Stomach (tissue), 9 donors: ENCODE measurements around the gene ATP2A2. TPM values are rescaled to one million over a fixed set of nuclear protein-coding genes. Genes with fewer than 3 reads are reported as not detected.
A peak's percentile ranks its signal among the peaks of the same experiment; 100 is the strongest.

Experiments used
- DNase-seq, 2 donors: peaks; one replicate each; pipeline versions ENCODE4 v3.0.0 to v3.0.0-alpha.2; 2013 to 2019
- H3K27ac ChIP-seq, 5 donors: fragments of 200-600 bp in 4 of 5; sonication (generic) in 4 of 5; one replicate each; pipeline ENCODE4 v1.5.1; 2013 to 2019; ENCODE audit warnings: mild to moderate bottlenecking in 1 of 5, moderate library complexity in 1 of 5
- H3K27me3 ChIP-seq, 3 donors: fragments of 200-600 bp; sonication (generic); one replicate each; pipeline ENCODE4 v1.5.1; 2017 to 2019; ENCODE audit warnings: mixed run types in 1 of 3
- H3K36me3 ChIP-seq, 4 donors: fragments of 200-600 bp; sonication (generic); 1 replicate in 3 of 4; 2 replicates in 1 of 4; pipeline ENCODE4 v1.5.1; 2016 to 2019
- H3K4me1 ChIP-seq, 4 donors: fragments of 200-600 bp; sonication (generic); one replicate each; pipeline ENCODE4 v1.5.1; 2016 to 2019
- H3K4me3 ChIP-seq, 4 donors: fragments of 200-600 bp; sonication (generic) in 3 of 4; one replicate each; pipeline ENCODE4 v1.5.1; 2016 to 2019; ENCODE audit warnings: mild to moderate bottlenecking in 1 of 4
- H3K9me3 ChIP-seq, 4 donors: fragments of 200-600 bp; sonication (generic); one replicate each; pipeline ENCODE4 v1.5.1; 2016 to 2019
- EP300 ChIP-seq: sonication (generic); formaldehyde crosslinking; IDR thresholded peaks from one replicate; pipeline ENCODE4 v1.6.1; 2017; ENCODE audit warnings: antibody characterized with exemption
- POLR2A ChIP-seq, 4 donors: fragments of 450-650 bp; IDR thresholded peaks; one replicate each; pipeline ENCODE4 v1.6.1; 2016; ENCODE audit warnings: antibody characterized with exemption in 4 of 4, control low read depth in 2 of 4, mild to moderate bottlenecking in 1 of 4, moderate library complexity in 1 of 4
- POLR2AphosphoS5 ChIP-seq, 3 donors: sonication (generic); formaldehyde crosslinking; IDR thresholded peaks; one replicate each; pipeline ENCODE4 v1.6.1; 2016; ENCODE audit warnings: antibody characterized with exemption in 3 of 3
- WGBS, 5 donors: extraction: QIAGEN DNeasy Blood & Tissue Kit in 3 of 5; methylation state at CpG; one replicate each; pipeline versions ENCODE4 v1.1.5 to v1.1.7; 2013 to 2018; 5-methylcytosine and 5-hydroxymethylcytosine counted together
- intact Hi-C: fragments of 100-400 bp; cut with DNase I; formaldehyde crosslinking; loops from one replicate; pipeline ENCODE4 v1.15.1; 2023; ENCODE audit warnings: low total_unique reads
- polyA plus RNA-seq, 3 donors: library from polyadenylated mRNA; stranded (reverse); fragments of 200-250 nt; gene quantifications; one replicate each; pipeline ENCODE4 v1.2.3, GENCODE V29; 2013
- total RNA-seq, 5 donors: library from RNA; depleted of rRNA; stranded (reverse); fragments of >200 nt; gene quantifications; one replicate each; pipeline versions ENCODE4 v1.1.0 to v1.2.3, GENCODE V29; 2014 to 2016
- TF ChIP-seq, protein P1 (sequence below), 7 experiments: fragments of 450-650 bp in 4 of 7; fragments of 200-600 bp in 3 of 7; sonication (generic) in 3 of 7; IDR thresholded peaks; one replicate each; pipeline ENCODE4 v1.5.1; 2016 to 2019; ENCODE audit warnings: antibody characterized with exemption in 7 of 7, control low read depth in 2 of 7, mild to moderate bottlenecking in 1 of 7
- donor health status: healthy with polysubstance abuse.
- donor health status: Bipolar disorder and iron deficiency.
- donor health status: healthy.

ATP2A2 gene
- total and polyA plus RNA-seq, 8 donors, result 14.1 to 202 (median 104) TPM

DNA sequence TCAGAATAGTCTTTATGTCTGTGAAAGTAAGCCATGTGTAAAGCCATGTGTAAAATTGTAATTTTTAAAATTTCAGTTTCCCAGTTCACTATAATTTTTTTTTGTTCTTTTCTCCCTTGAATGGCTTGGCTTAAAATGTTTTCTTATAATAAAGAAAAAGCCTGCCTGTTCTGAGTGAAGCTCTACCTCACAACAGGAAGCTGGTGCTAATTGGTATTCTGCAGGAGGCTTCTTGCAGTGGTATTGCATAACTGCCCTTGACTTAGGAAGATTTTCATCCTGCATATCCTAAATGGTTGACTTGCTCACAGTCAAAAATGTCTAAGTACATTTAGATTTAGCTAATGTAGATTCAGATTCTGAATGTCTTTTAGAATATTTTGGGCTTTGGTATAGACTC lies 49.5 kb downstream of the ATP2A2 start:
- no peaks in the 10 kb centered on the region for H3K27me3 ChIP-seq
- no peaks in the 10 kb centered on the region for H3K9me3 ChIP-seq
- H3K36me3 ChIP-seq, result peaks cover 50 to 98% (median 96%) of the 10 kb centered on the region in 4 donors
- no peak overlapping the region for H3K4me3 ChIP-seq
- peak overlapping the region in 1 of 5 donors; percentile 33 for H3K27ac ChIP-seq
- TF ChIP-seq, protein P1, sequence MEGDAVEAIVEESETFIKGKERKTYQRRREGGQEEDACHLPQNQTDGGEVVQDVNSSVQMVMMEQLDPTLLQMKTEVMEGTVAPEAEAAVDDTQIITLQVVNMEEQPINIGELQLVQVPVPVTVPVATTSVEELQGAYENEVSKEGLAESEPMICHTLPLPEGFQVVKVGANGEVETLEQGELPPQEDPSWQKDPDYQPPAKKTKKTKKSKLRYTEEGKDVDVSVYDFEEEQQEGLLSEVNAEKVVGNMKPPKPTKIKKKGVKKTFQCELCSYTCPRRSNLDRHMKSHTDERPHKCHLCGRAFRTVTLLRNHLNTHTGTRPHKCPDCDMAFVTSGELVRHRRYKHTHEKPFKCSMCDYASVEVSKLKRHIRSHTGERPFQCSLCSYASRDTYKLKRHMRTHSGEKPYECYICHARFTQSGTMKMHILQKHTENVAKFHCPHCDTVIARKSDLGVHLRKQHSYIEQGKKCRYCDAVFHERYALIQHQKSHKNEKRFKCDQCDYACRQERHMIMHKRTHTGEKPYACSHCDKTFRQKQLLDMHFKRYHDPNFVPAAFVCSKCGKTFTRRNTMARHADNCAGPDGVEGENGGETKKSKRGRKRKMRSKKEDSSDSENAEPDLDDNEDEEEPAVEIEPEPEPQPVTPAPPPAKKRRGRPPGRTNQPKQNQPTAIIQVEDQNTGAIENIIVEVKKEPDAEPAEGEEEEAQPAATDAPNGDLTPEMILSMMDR (IDR thresholded peaks at IDR 0.05), result no peak
- TF ChIP-seq EP300, result no peak
- TF ChIP-seq POLR2A (IDR thresholded peaks at IDR 0.05), result no peak
- TF ChIP-seq POLR2AphosphoS5 (IDR thresholded peaks at IDR 0.05), result no peak
- intact Hi-C loops, result no loop called here
- no peak for DNase-seq
- peaks cover 0 to 40% (median 15%) of the 10 kb centered on the region in 4 donors for H3K4me1 ChIP-seq

DNA sequence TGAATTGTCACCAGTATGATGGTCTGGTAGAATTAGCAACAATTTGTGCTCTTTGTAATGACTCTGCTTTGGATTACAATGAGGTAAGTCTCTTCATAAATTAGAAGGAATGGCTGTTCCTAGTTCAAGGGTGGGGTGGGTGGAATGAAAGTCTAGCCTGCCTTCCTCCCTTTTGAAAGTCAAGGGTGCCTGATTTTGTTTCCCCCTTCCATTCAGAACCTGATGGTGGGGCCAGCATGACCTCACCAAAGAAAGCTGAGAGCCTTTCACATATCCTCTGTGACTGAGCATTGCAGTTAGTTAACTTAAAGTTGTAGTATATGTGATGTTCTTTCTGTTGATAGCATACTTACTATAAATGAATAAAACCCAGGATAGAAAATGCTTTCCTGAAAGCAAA lies 52.2 kb downstream of the ATP2A2 start:
- no peaks in the 10 kb centered on the region for H3K27me3 ChIP-seq
- H3K4me1 ChIP-seq, result peaks cover 0 to 49% (median 18%) of the 10 kb centered on the region in 4 donors
- H3K27ac ChIP-seq, result no peak overlapping the region
- TF ChIP-seq POLR2AphosphoS5 (IDR thresholded peaks at IDR 0.05) (no peak), POLR2A (IDR thresholded peaks at IDR 0.05) (no peak), EP300 (no peak)
- TF ChIP-seq, protein P1 (IDR thresholded peaks at IDR 0.05), result no peak
- intact Hi-C loops, result no loop called here
- H3K9me3 ChIP-seq, result no peaks in the 10 kb centered on the region
- H3K4me3 ChIP-seq, result no peak overlapping the region
- DNase-seq, result no peak
- H3K36me3 ChIP-seq, result peaks cover 63 to 98% (median 96%) of the 10 kb centered on the region in 4 donors

DNA sequence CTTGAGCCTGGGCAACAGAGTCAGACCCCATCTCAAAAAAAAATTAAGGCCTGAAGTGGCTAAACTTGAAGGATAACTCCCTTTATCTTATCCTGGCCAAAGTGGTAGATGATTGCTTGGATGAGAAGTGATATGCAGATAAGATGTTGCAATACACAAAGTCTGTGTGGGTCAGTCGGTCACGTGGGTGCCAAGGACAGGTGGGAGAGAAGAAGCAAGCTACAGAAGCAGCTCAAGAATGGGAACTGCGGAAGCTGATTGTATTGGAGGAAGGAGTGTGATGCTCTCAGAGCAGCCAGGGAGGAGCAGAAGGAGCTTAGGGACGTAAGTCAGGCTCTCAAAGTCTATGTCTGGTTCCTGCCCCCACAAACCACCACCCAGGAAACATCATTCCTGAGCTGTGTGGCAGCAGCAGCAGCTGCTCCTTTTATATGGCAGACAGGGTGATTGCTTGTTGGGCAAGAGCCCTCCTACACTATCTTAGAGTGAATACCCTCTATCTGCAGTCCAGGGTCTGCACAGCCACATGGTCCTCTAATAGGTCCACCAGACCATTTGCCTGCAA lies 54.5 kb downstream of the ATP2A2 start:
- Histone ChIP-seq H3K4me3 (no peak overlapping the region), H3K27ac (no peak overlapping the region), H3K27me3 (no peaks in the 10 kb centered on the region), H3K36me3 (peaks cover 78 to 100% (median 98%) of the 10 kb centered on the region in 4 donors), H3K9me3 (no peaks in the 10 kb centered on the region), H3K4me1 (peaks cover 10 to 50% (median 22%) of the 10 kb centered on the region in 4 donors)
- intact Hi-C loops, result no loop called here
- WGBS, 5 donors, result 81 to 88% (median 84%) methylated on average over 4 of the region's 4 CpGs
- DNase-seq, result no peak
- TF ChIP-seq POLR2A (IDR thresholded peaks at IDR 0.05), result no peak
- TF ChIP-seq, protein P1 (IDR thresholded peaks at IDR 0.05), result no peak
- no peak for TF ChIP-seq EP300

DNA sequence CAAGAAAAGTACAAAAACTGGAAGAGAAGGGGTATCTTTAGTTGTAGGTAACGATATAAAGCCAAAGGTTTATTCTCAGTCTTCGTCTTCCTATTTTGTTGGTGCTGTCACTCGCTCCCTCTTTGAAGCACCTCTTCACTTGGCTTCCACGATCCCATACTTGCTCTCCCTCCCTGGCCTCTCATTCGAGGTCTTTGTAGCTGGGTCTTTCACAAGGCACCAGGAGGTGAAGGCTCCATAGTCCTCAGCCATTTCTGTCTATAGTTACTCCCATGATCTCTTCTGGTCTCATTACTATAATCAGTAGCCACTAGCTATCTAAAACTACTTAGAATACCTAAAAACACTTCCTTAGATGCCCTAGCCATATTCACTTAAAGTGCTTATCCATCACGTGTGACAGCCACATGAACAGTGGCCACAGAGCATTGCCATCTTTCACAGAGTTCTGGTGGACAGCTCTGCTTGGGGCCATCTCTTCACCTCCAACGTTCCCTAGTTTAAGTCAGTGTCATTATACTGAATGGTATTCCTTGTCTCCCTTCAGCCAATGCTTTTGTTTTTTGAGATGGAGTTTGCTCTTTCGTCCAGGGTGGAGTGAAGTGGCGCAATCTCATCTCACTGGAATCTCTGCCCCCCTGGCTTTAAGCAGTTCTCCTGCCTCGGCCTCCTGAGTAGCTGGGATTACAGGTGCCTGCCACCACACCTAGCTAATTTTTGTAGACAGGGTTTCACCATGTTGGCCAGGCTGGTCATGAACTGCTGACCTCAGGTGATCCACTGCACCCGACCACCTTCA lies 57.1 kb downstream of the ATP2A2 start:
- Histone ChIP-seq H3K4me3 (no peak overlapping the region), H3K27me3 (no peaks in the 10 kb centered on the region), H3K27ac (peak overlapping the region; percentile 17 to 77 (median 65)), H3K4me1 (peaks cover 10 to 31% (median 12%) of the 10 kb centered on the region in 4 donors), H3K36me3 (peaks cover 98 to 100% (median 100%) of the 10 kb centered on the region in 4 donors), H3K9me3 (no peaks in the 10 kb centered on the region)
- WGBS, 5 donors, result 90 to 91% (median 91%) methylated on average over 11 of the region's 11 CpGs
- intact Hi-C loops, result no loop called here
- TF ChIP-seq POLR2AphosphoS5 (IDR thresholded peaks at IDR 0.05) (no peak), EP300 (no peak)
- TF ChIP-seq, protein P1 (IDR thresholded peaks at IDR 0.05), result no peak
- no peak for DNase-seq
